Measurements from ENCODE around the gene CAMK1D. TPM values are rescaled to one million over a fixed set of nuclear protein-coding genes. Genes with fewer than 3 reads are reported as not detected.

Gene CAMK1D
- total RNA-seq, 1 experiment from 2014 or later = 6.3 TPM

GRCh38 chr10:12872577-12872976, 523.2 kb downstream of the CAMK1D start:
- Histone ChIP-seq H2AK5ac (ENCODE audit: insufficient read length, low read length) (no peak overlapping the region), H3K79me2 (ENCODE audit: insufficient read depth, low read length) (no peaks in the 10 kb centered on the region), H3K79me1 (ENCODE audit: insufficient read depth, low read depth, low read length, poor library complexity, severe bottlenecking) (no peaks in the 10 kb centered on the region), H2BK15ac (ENCODE audit: low read depth, low read length) (no peak overlapping the region), H3K27me3 (ENCODE audit: insufficient read depth, low read length) (no peaks in the 10 kb centered on the region), H2BK120ac (ENCODE audit: low read depth, low read length, poor library complexity, severe bottlenecking) (no peak overlapping the region), H3K9me3 (ENCODE audit: control insufficient read depth, low read depth, low read length) (no peaks in the 10 kb centered on the region), H2BK12ac (ENCODE audit: insufficient read length, low read depth, low read length) (no peak overlapping the region), H3K4me2 (ENCODE audit: insufficient read depth, insufficient read length, low read length) (no peak overlapping the region), H3K4ac (ENCODE audit: low read depth, low read length) (no peak overlapping the region), H3K23ac (ENCODE audit: insufficient read length, low read depth, low read length) (no peak overlapping the region), H3K23me2 (ENCODE audit: insufficient read length, low read depth, low read length, poor library complexity, severe bottlenecking) (no peaks in the 10 kb centered on the region), H3K4me1 (ENCODE audit: insufficient read depth, low read length) (no peaks in the 10 kb centered on the region), H3K27ac (ENCODE audit: insufficient read length, low read depth, low read length) (no peak overlapping the region), H2BK5ac (ENCODE audit: insufficient read length, low read length) (no peak overlapping the region), H3K18ac (ENCODE audit: insufficient read length, low read depth, low read length) (no peak overlapping the region), H3K56ac (ENCODE audit: insufficient read length, low read depth, low read length) (no peak overlapping the region), H2AFZ (ENCODE audit: low read length) (no peak overlapping the region), H3K14ac (ENCODE audit: insufficient read depth, low read length) (no peak overlapping the region), H4K8ac (replicated peaks; ENCODE audit: insufficient read length, low read depth, low read length) (no peak overlapping the region), H3T11ph (ENCODE audit: low read length) (no peak overlapping the region), H4K20me1 (ENCODE audit: control insufficient read depth, insufficient read depth, insufficient read length) (no peaks in the 10 kb centered on the region), H2BK20ac (ENCODE audit: low read depth, low read length, poor library complexity, severe bottlenecking) (no peak overlapping the region), H4K5ac (ENCODE audit: insufficient read length, low read depth, low read length) (no peak overlapping the region), H4K91ac (ENCODE audit: insufficient read length, low read depth, low read length) (no peak overlapping the region), H3K9ac (ENCODE audit: extremely low read depth, insufficient read length, low read length) (no peak overlapping the region)
- DNase-seq = no peak
- H3K9me3 Mint-ChIP-seq = no peaks in the 10 kb centered on the region
- WGBS (ENCODE audit: extremely low coverage, insufficient read length, low lambda C conversion rate) = no CpG with 5 or more reads among the region's 9 CpGs
- H3K27ac Mint-ChIP-seq = no peak overlapping the region
- H3K4me1 Mint-ChIP-seq = peaks cover 0 to 3% of the 10 kb centered on the region in 2 experiments; a peak in 1 of 4 replicates
- H3K27me3 Mint-ChIP-seq (ENCODE audit: low read depth) = peaks cover 2% of the 10 kb centered on the region; the same call in 1 of the 2 replicates
- H3K4me3 Mint-ChIP-seq = no peak overlapping the region
- no peaks in the 10 kb centered on the region for H3K36me3 Mint-ChIP-seq (ENCODE audit: insufficient read depth in 1 of 3, low read depth in 3 of 3)
- no peak for TF ChIP-seq CTCF (conservative IDR thresholded peaks at IDR 0.05)

Data from H9 (cell line).